ENCODE measurements around the gene SGSM2.

The SGSM2 gene

DNA sequence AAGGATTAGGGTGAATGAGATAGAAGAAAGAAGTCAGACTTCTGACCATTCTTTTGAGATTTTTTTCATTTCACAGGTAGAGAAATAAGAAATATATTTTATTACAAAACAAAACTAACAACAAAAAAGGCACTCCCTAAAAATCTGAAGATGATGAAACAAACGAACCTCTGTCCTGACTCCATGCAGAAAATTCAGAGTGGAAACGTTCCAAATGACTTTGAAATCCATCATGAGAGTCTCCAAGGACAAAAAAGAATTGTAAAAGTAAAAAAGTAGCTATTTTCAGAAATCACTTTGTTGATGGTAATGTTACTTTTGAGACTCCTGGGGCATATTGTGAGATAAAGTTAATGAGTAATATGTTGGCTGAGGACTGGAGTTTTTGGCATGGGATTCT lies 89.9 kb downstream of the SGSM2 start:
- DNase-seq: no peak

- no peak for DNase-seq
These were observed 90.6 kb downstream of the SGSM2 start for GRCh38 chr17:2427910-2428309.

All from T-helper 9 cell (primary cell).